GM12878 (cell line): ENCODE data around the gene ANKRD13B. TPM values are rescaled to one million over a fixed set of nuclear protein-coding genes. Genes with fewer than 3 reads are reported as not detected.

ENCODE experiments used
- CHD2 ChIP-seq: IDR thresholded peaks from 2 replicates; pipeline ENCODE4 v1.6.1; 2011; ENCODE audit warnings: low read depth, low read length, improper control_type of control experiment, borderline replicate concordance
- E2F4 ChIP-seq: IDR thresholded peaks from 2 replicates; pipeline ENCODE4 v1.6.1; 2012; ENCODE audit warnings: low read depth, low read length, improper control_type of control experiment
- EP300 ChIP-seq, 2 experiments: fragments of 150-350 bp in 1 of 2; IDR thresholded peaks; 2 replicates each; pipeline ENCODE4 v1.6.1; 2011 to 2012; ENCODE audit warnings: low read depth in 2 of 2, low read length in 2 of 2, borderline replicate concordance in 1 of 2, improper control_type of control experiment in 1 of 2, inconsistent platforms in 1 of 2; ENCODE audit not compliant: control insufficient read depth in 1 of 2
- FOXK2 ChIP-seq: fragments of 450-650 bp; IDR thresholded peaks from 2 replicates; pipeline ENCODE4 v1.6.1; 2017; ENCODE audit warnings: mild to moderate bottlenecking, moderate library complexity
- HDGF ChIP-seq: fragments of 450-650 bp; IDR thresholded peaks from 2 replicates; pipeline ENCODE4 v1.6.1; 2016; ENCODE audit warnings: antibody characterized with exemption
- KAT2A ChIP-seq: conservative IDR thresholded peaks from 2 replicates; pipeline ENCODE4 v1.6.1; 2011; ENCODE audit warnings: low read depth, low read length; ENCODE audit not compliant: control insufficient read depth
- MEF2B ChIP-seq: fragments of 450-650 bp; IDR thresholded peaks from 2 replicates; pipeline ENCODE4 v1.6.1; 2018; ENCODE audit warnings: mild to moderate bottlenecking, moderate library complexity; ENCODE audit not compliant: partially characterized antibody, poor library complexity, severe bottlenecking
- NRF1 ChIP-seq: conservative IDR thresholded peaks from 2 replicates; pipeline ENCODE4 v1.6.1; 2011; ENCODE audit warnings: mild to moderate bottlenecking, low read depth, low read length, improper control_type of control experiment
- POLR2AphosphoS5 ChIP-seq: IDR thresholded peaks from 2 replicates; pipeline ENCODE4 v1.6.1; 2011; ENCODE audit warnings: mild to moderate bottlenecking, low read length, inconsistent platforms
- RUNX3 ChIP-seq: IDR thresholded peaks from 2 replicates; pipeline ENCODE4 v1.6.1; 2012; ENCODE audit warnings: low read length, inconsistent platforms
- USF2 ChIP-seq: IDR thresholded peaks from 2 replicates; pipeline ENCODE4 v1.6.1; 2011; ENCODE audit warnings: low read depth, low read length, improper control_type of control experiment, borderline replicate concordance
- ZBED1 ChIP-seq: IDR thresholded peaks from 2 replicates; pipeline ENCODE4 v1.6.1; 2016; ENCODE audit warnings: borderline replicate concordance
- polyA plus RNA-seq, 11 experiments: library from polyadenylated mRNA; depleted of rRNA in 4 of 11; unstranded in 6 of 11; stranded (reverse) in 5 of 11; fragments of >200 nt; fragmentation: Nextera tagmentation in 4 of 11; fragmentation: Illumina TruSeq in 1 of 11; extraction: Ambion mirVana in 4 of 11; extraction: Trizol in 1 of 11; gene quantifications; 1 replicate in 1 of 11; 2 replicates in 10 of 11; pipeline versions ENCODE4 v1.2.1 to v1.2.3, GENCODE V29; 2011 to 2016; ENCODE audit warnings: inconsistent platforms in 2 of 11, missing spikeins in 2 of 11, low read depth in 1 of 11
- total RNA-seq, 4 experiments: library from RNA; depleted of rRNA in 3 of 4; stranded (reverse); fragments of >200 nt in 3 of 4; fragmentation: Illumina TruSeq in 1 of 4; extraction: Trizol in 1 of 4; gene quantifications; 2 replicates each; pipeline versions ENCODE4 v1.2.1 to v1.2.3, GENCODE V29; 2013 to 2021

ANKRD13B gene
- total and polyA plus RNA-seq, 10 of the 15 experiments (the other 5 are each of a cell fraction or from before 2014, with no cell fraction given) = 0.18 to 15.0 (median 2.8) TPM

DNA sequence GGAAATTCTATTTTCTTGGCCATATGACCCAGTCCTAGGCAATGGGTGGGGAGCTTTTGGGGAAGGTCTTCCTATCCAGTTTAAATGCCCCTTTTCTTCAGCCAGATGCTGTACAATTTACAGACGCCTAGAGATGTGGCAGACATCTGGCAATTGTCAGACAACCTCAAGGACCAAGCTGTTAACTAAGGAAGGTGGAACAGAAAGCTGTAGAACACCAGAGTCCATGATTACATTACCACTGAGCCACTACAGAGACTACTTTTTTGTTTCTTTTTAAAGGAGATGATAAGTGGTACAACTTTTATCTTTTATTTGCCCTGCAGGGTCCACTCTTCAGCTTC lies 50.9 kb downstream of the ANKRD13B start (continued):
- no peak for TF ChIP-seq POLR2AphosphoS5
- no peak for TF ChIP-seq MEF2B
- TF ChIP-seq EP300 (IDR thresholded peaks at IDR 0.05; ENCODE audit: borderline replicate concordance in 1 of 2, control insufficient read depth in 1 of 2, low read depth in 2 of 2, low read length in 2 of 2) = no peak
- TF ChIP-seq HDGF = no peak
- TF ChIP-seq FOXK2 = no peak
- no peak for TF ChIP-seq RUNX3
- TF ChIP-seq KAT2A = no peak
- no peak for TF ChIP-seq NRF1
- TF ChIP-seq E2F4 = no peak
- TF ChIP-seq ZBED1 = no peak
- no peak for TF ChIP-seq CHD2
- no peak for TF ChIP-seq USF2
